Esophagus muscularis mucosa (tissue), 4 donors: ENCODE measurements around the gene OIP5. TPM values are rescaled to one million over a fixed set of nuclear protein-coding genes. Genes with fewer than 3 reads are reported as not detected.

Source experiments
- DNase-seq: peaks from one replicate; pipeline ENCODE4 v3.0.0-alpha.2; 2017; ENCODE audit errors: extremely low spot score
- H3K27ac ChIP-seq, 4 donors: fragments of 200-600 bp; sonication (generic); replicated peaks in 1 of 4; 1 replicate in 3 of 4; 2 replicates in 1 of 4; pipeline ENCODE4 v1.5.1; 2016 to 2019; ENCODE audit warnings: mild to moderate bottlenecking in 1 of 4
- H3K27me3 ChIP-seq, 4 donors: fragments of 200-600 bp; sonication (generic); one replicate each; pipeline versions ENCODE4 v1.5.1 to v1.6.0; 2016 to 2019
- H3K36me3 ChIP-seq, 4 donors: fragments of 200-600 bp; sonication (generic); one replicate each; pipeline ENCODE4 v1.5.1; 2016 to 2019
- H3K4me1 ChIP-seq, 4 donors: fragments of 200-600 bp; sonication (generic); one replicate each; pipeline ENCODE4 v1.5.1; 2016 to 2019
- H3K4me3 ChIP-seq, 4 donors: fragments of 200-600 bp; sonication (generic); 1 replicate in 2 of 4; 2 replicates in 2 of 4; pipeline ENCODE4 v1.5.1; 2016 to 2019; ENCODE audit warnings: mild to moderate bottlenecking in 4 of 4, moderate library complexity in 1 of 4
- H3K9me3 ChIP-seq, 4 donors: fragments of 200-600 bp; sonication (generic); 1 replicate in 3 of 4; 2 replicates in 1 of 4; pipeline ENCODE4 v1.5.1; 2016 to 2019
- CTCF ChIP-seq, 3 experiments: fragments of 200-600 bp in 2 of 3; fragments of 450-650 bp in 1 of 3; sonication (generic) in 2 of 3; IDR thresholded peaks; one replicate each; pipeline ENCODE4 v1.5.1; 2017 to 2019; ENCODE audit warnings: antibody characterized with exemption in 3 of 3, mild to moderate bottlenecking in 2 of 3, moderate library complexity in 1 of 3
- EP300 ChIP-seq: sonication (generic); formaldehyde crosslinking; IDR thresholded peaks from one replicate; pipeline ENCODE4 v1.6.1; 2017; ENCODE audit warnings: antibody characterized with exemption
- POLR2A ChIP-seq: fragments of 450-650 bp; IDR thresholded peaks from one replicate; pipeline ENCODE4 v1.6.1; 2017; ENCODE audit warnings: antibody characterized with exemption, moderate library complexity, mild to moderate bottlenecking, low read depth
- POLR2AphosphoS5 ChIP-seq, 2 donors: sonication (generic); formaldehyde crosslinking; IDR thresholded peaks; one replicate each; pipeline ENCODE4 v1.6.1; 2017; ENCODE audit warnings: antibody characterized with exemption in 2 of 2
- WGBS: methylation state at CpG from one replicate; pipeline ENCODE4 v1.1.5; 2018; 5-methylcytosine and 5-hydroxymethylcytosine counted together
- intact Hi-C: fragments of 100-400 bp; cut with DNase I; formaldehyde crosslinking; loops from one replicate; pipeline ENCODE4 v1.15.1; 2023
- total RNA-seq, 4 donors: library from RNA; depleted of rRNA; stranded (reverse); fragments of >200 nt; gene quantifications; one replicate each; pipeline versions ENCODE4 v1.1.0 to v1.2.1, GENCODE V29; 2016

OIP5 gene
- total RNA-seq, 4 donors from 2014 or later = 0.39 TPM; not detected in 3

GRCh38 chr15:41279535-41280283 is 52.7 kb downstream of the OIP5 start:
- WGBS = 96% methylated on average over 1 of the region's 1 CpG
- no peaks in the 10 kb centered on the region for H3K27me3 ChIP-seq
- H3K4me1 ChIP-seq = peaks cover 4 to 6% (median 5%) of the 10 kb centered on the region in 4 donors
- no peak overlapping the region for H3K4me3 ChIP-seq
- no peak for DNase-seq
- H3K27ac ChIP-seq = no peak overlapping the region
- peaks cover 18 to 56% (median 50%) of the 10 kb centered on the region in 4 donors for H3K36me3 ChIP-seq
- H3K9me3 ChIP-seq = no peaks in the 10 kb centered on the region
- intact Hi-C loops = loop anchor here (5.0 kb wide), 1 partner anchor 162 kb away; the partner anchor contains the start of gene INO80
- no peak for TF ChIP-seq POLR2A
- no peak for TF ChIP-seq POLR2AphosphoS5 (IDR thresholded peaks at IDR 0.05)
- TF ChIP-seq CTCF (IDR thresholded peaks at IDR 0.05) = no peak
- no peak for TF ChIP-seq EP300

- Histone ChIP-seq H3K4me1 (peaks cover 2 to 5% (median 5%) of the 10 kb centered on the region in 4 donors), H3K27me3 (no peaks in the 10 kb centered on the region), H3K4me3 (no peak overlapping the region), H3K27ac (no peak overlapping the region), H3K36me3 (peaks cover 18 to 70% (median 62%) of the 10 kb centered on the region in 4 donors), H3K9me3 (no peaks in the 10 kb centered on the region)
- DNase-seq = no peak
- intact Hi-C loops = no loop called here
- 93% methylated on average over 3 of the region's 3 CpGs for WGBS
- no peak for TF ChIP-seq EP300
- no peak for TF ChIP-seq CTCF (IDR thresholded peaks at IDR 0.05)
- no peak for TF ChIP-seq POLR2AphosphoS5 (IDR thresholded peaks at IDR 0.05)
Measured at GRCh38 chr15:41278319-41278718, 54.1 kb downstream of the OIP5 start.

GRCh38 chr15:41276831-41277230 is 55.6 kb downstream of the OIP5 start:
- peaks cover 27 to 85% (median 75%) of the 10 kb centered on the region in 4 donors for H3K36me3 ChIP-seq
- H3K4me1 ChIP-seq = no peaks in the 10 kb centered on the region
- no peak overlapping the region for H3K4me3 ChIP-seq
- no peak for DNase-seq
- intact Hi-C loops = no loop called here
- no peaks in the 10 kb centered on the region for H3K27me3 ChIP-seq
- TF ChIP-seq EP300 (no peak), POLR2AphosphoS5 (IDR thresholded peaks at IDR 0.05) (no peak), CTCF (IDR thresholded peaks at IDR 0.05) (no peak), POLR2A (no peak)
- no peaks in the 10 kb centered on the region for H3K9me3 ChIP-seq
- no peak overlapping the region for H3K27ac ChIP-seq

DNA sequence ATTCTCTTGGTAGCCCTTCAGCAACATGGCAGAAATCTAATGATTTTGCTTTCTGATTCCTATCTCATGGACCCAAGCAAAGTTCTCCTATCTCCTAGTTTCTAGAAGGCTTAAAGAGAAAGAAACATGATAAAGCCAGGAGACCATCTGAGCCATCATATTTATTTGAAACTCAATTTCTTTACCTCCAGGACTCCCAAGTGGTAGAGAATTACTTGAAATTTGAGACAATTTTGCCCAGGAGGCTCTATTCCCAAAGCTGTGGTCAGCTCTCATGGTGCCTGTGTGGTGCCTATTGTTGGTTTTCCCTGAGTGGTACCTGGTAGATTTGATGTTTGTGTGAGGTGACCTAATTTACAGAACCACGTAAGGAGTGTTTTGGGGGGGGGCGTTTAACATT is 62.5 kb downstream of the OIP5 start:
- DNase-seq = no peak
- peaks cover 37 to 88% (median 74%) of the 10 kb centered on the region in 4 donors for H3K36me3 ChIP-seq

More for the DNA sequence above, 62.5 kb downstream of the OIP5 start:
- 93% methylated on average over 2 of the region's 2 CpGs for WGBS
- Histone ChIP-seq H3K27me3 (no peaks in the 10 kb centered on the region), H3K4me1 (no peaks in the 10 kb centered on the region), H3K27ac (no peak overlapping the region), H3K4me3 (no peak overlapping the region), H3K9me3 (no peaks in the 10 kb centered on the region)
- TF ChIP-seq CTCF (IDR thresholded peaks at IDR 0.05) (no peak), POLR2A (no peak), POLR2AphosphoS5 (IDR thresholded peaks at IDR 0.05) (no peak), EP300 (no peak)
- intact Hi-C loops = no loop called here
